ENCODE measurements around the gene KDM4C.
"Not testable (repeated sequence)": the region's sequence is repeated elsewhere in the genome, so short reads cannot be mapped to it uniquely, and the experiment has no call there.

Gene KDM4C

GRCh38 chr9:7009065-7009464 lies 251.3 kb downstream of the KDM4C start:
- FAIRE-seq, result no peak
- TF ChIP-seq POLR2A (IDR thresholded peaks at IDR 0.05; ENCODE audit: low read depth, low read length), result no peak

GRCh38 chr9:7011395-7012067 lies 253.8 kb downstream of the KDM4C start:
- FAIRE-seq, result no peak

More at GRCh38 chr9:7009065-7009464, 251.3 kb downstream of the KDM4C start:
- no peak for DNase-seq (ENCODE audit: insufficient read length, low spot score)

GRCh38 chr9:7027996-7028395 lies 270.2 kb downstream of the KDM4C start:
- no peak for TF ChIP-seq POLR2A (IDR thresholded peaks at IDR 0.05; ENCODE audit: low read depth, low read length)
- no peak for FAIRE-seq

More at GRCh38 chr9:7011395-7012067, 253.8 kb downstream of the KDM4C start:
- DNase-seq (ENCODE audit: insufficient read length, low spot score), result no peak
- no peak for TF ChIP-seq POLR2A (IDR thresholded peaks at IDR 0.05; ENCODE audit: low read depth, low read length)

GRCh38 chr9:7028591-7028990 lies 270.8 kb downstream of the KDM4C start:
- DNase-seq (ENCODE audit: insufficient read length, low spot score) (no peak), FAIRE-seq (no peak)
- no peak for TF ChIP-seq POLR2A (IDR thresholded peaks at IDR 0.05; ENCODE audit: low read depth, low read length)

More at GRCh38 chr9:7027996-7028395, 270.2 kb downstream of the KDM4C start:
- DNase-seq (ENCODE audit: insufficient read length, low spot score), result no peak

GRCh38 chr9:7030943-7031342 lies 273.2 kb downstream of the KDM4C start:
- not testable (repeated sequence) for FAIRE-seq; DNase-seq (ENCODE audit: insufficient read length, low spot score)

GRCh38 chr9:7033076-7034045 lies 275.6 kb downstream of the KDM4C start:
- no peak for TF ChIP-seq POLR2A (IDR thresholded peaks at IDR 0.05; ENCODE audit: low read depth, low read length)
- no peak for FAIRE-seq
- no peak for DNase-seq (ENCODE audit: insufficient read length, low spot score)

- TF ChIP-seq POLR2A (IDR thresholded peaks at IDR 0.05; ENCODE audit: low read depth, low read length), result no peak
- no peak for FAIRE-seq
- no peak for DNase-seq (ENCODE audit: insufficient read length, low spot score)
Observed at GRCh38 chr9:7037176-7037575, 279.4 kb downstream of the KDM4C start.

- no peak for FAIRE-seq
- TF ChIP-seq POLR2A (IDR thresholded peaks at IDR 0.05; ENCODE audit: low read depth, low read length), result no peak
Observed at GRCh38 chr9:7042124-7042523, 284.4 kb downstream of the KDM4C start.

GRCh38 chr9:7045361-7045760 lies 287.6 kb downstream of the KDM4C start:
- no peak for TF ChIP-seq POLR2A (IDR thresholded peaks at IDR 0.05; ENCODE audit: low read depth, low read length)
- no peak for DNase-seq (ENCODE audit: insufficient read length, low spot score)
- no peak for FAIRE-seq

More at GRCh38 chr9:7042124-7042523, 284.4 kb downstream of the KDM4C start:
- no peak for DNase-seq (ENCODE audit: insufficient read length, low spot score)

- TF ChIP-seq POLR2A (IDR thresholded peaks at IDR 0.05; ENCODE audit: low read depth, low read length), result no peak
- FAIRE-seq (no peak), DNase-seq (ENCODE audit: insufficient read length, low spot score) (no peak)
Observed at GRCh38 chr9:7051711-7052110, 293.9 kb downstream of the KDM4C start.

GRCh38 chr9:7053903-7054302 lies 296.1 kb downstream of the KDM4C start:
- DNase-seq (ENCODE audit: insufficient read length, low spot score) (no peak), FAIRE-seq (no peak)
- TF ChIP-seq POLR2A (IDR thresholded peaks at IDR 0.05; ENCODE audit: low read depth, low read length), result no peak

- TF ChIP-seq POLR2A (IDR thresholded peaks at IDR 0.05; ENCODE audit: low read depth, low read length), result no peak
- FAIRE-seq, result no peak
- DNase-seq (ENCODE audit: insufficient read length, low spot score), result no peak
Observed at GRCh38 chr9:7055171-7055903, 297.6 kb downstream of the KDM4C start.

GRCh38 chr9:7056254-7056653 lies 298.5 kb downstream of the KDM4C start:
- FAIRE-seq, result no peak
- TF ChIP-seq POLR2A (IDR thresholded peaks at IDR 0.05; ENCODE audit: low read depth, low read length), result no peak
- DNase-seq (ENCODE audit: insufficient read length, low spot score), result no peak

GRCh38 chr9:7058473-7058872 lies 300.7 kb downstream of the KDM4C start:
- TF ChIP-seq POLR2A (IDR thresholded peaks at IDR 0.05; ENCODE audit: low read depth, low read length), result no peak
- FAIRE-seq (no peak), DNase-seq (ENCODE audit: insufficient read length, low spot score) (no peak)
